ENCODE results near the gene NUAK1.

GRCh38 chr12:106149096-106149784 is 10.5 kb upstream of the NUAK1 start:
- TF ChIP-seq PPARA (CRISPR knock-in tag; IDR thresholded peaks at IDR 0.05; ENCODE audit: borderline replicate concordance) (no peak), ZNF8 (CRISPR knock-in tag; IDR thresholded peaks at IDR 0.05) (no peak), POU6F1 (CRISPR knock-in tag; IDR thresholded peaks at IDR 0.05; ENCODE audit: borderline replicate concordance, low read depth) (no peak), TCF4 (CRISPR knock-in tag; IDR thresholded peaks at IDR 0.05; ENCODE audit: borderline replicate concordance) (no peak)
- TF ChIP-seq, protein P1, sequence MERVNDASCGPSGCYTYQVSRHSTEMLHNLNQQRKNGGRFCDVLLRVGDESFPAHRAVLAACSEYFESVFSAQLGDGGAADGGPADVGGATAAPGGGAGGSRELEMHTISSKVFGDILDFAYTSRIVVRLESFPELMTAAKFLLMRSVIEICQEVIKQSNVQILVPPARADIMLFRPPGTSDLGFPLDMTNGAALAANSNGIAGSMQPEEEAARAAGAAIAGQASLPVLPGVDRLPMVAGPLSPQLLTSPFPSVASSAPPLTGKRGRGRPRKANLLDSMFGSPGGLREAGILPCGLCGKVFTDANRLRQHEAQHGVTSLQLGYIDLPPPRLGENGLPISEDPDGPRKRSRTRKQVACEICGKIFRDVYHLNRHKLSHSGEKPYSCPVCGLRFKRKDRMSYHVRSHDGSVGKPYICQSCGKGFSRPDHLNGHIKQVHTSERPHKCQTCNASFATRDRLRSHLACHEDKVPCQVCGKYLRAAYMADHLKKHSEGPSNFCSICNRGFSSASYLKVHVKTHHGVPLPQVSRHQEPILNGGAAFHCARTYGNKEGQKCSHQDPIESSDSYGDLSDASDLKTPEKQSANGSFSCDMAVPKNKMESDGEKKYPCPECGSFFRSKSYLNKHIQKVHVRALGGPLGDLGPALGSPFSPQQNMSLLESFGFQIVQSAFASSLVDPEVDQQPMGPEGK (CRISPR knock-in tag; IDR thresholded peaks at IDR 0.05; ENCODE audit: borderline replicate concordance), result no peak

Data from SK-N-SH treated with all-trans-retinoic acid at 6 μM for 48 hours (cell line).